VCaP (cell line): ENCODE results near the gene DHX34.

Experiments used
- H3K27ac ChIP-seq: fragments of 450-650 bp; 2 replicates; pipeline ENCODE4 v1.5.1; 2017
- CTCF ChIP-seq: fragments of 450-650 bp; conservative IDR thresholded peaks from 2 replicates; pipeline ENCODE4 v1.5.1; 2017; ENCODE audit warnings: mild to moderate bottlenecking, moderate library complexity

The DHX34 gene

GRCh38 chr19:47428177-47428894 lies 79.2 kb downstream of the DHX34 start:
- no peak for TF ChIP-seq CTCF
- peak overlapping the region; percentile 68 for H3K27ac ChIP-seq

- H3K27ac ChIP-seq, result no peak overlapping the region
- no peak for TF ChIP-seq CTCF
These were observed 80.2 kb downstream of the DHX34 start for GRCh38 chr19:47429140-47429793.

- 0 out of 2 replicates have a peak, but pooled peaks have one; percentile 13 for TF ChIP-seq CTCF
These were observed 81.1 kb downstream of the DHX34 start for GRCh38 chr19:47430041-47430802.

GRCh38 chr19:47432091-47432490 lies 83.0 kb downstream of the DHX34 start:
- TF ChIP-seq CTCF, result no peak
- H3K27ac ChIP-seq, result no peak overlapping the region

More at GRCh38 chr19:47430041-47430802, 81.1 kb downstream of the DHX34 start:
- H3K27ac ChIP-seq, result no peak overlapping the region
